Muscle layer of duodenum (tissue), 2 donors: ENCODE results near the gene ZNF687.

Experiments
- H3K27ac ChIP-seq: one replicate; pipeline ENCODE4 v1.7.0; 2013; ENCODE audit warnings: mild to moderate bottlenecking, low read length
- H3K27me3 ChIP-seq: one replicate; pipeline ENCODE4 v1.7.0; 2013; ENCODE audit warnings: low read depth, mild to moderate bottlenecking, control low read depth, low read length
- H3K36me3 ChIP-seq, 2 donors: one replicate each; pipeline ENCODE4 v1.7.0; 2013; ENCODE audit warnings: low read length in 2 of 2, control low read depth in 1 of 2, mild to moderate bottlenecking in 1 of 2; ENCODE audit not compliant: insufficient read depth in 2 of 2, control insufficient read depth in 1 of 2
- H3K4me1 ChIP-seq, 2 donors: one replicate each; pipeline ENCODE4 v1.7.0; 2013; ENCODE audit warnings: low read length in 2 of 2, mild to moderate bottlenecking in 2 of 2, control low read depth in 1 of 2, moderate library complexity in 1 of 2; ENCODE audit not compliant: insufficient read depth in 2 of 2, control insufficient read depth in 1 of 2
- H3K4me3 ChIP-seq, 2 donors: one replicate each; pipeline ENCODE4 v1.7.0; 2013; ENCODE audit warnings: low read length in 2 of 2, low read depth in 1 of 2, mild to moderate bottlenecking in 1 of 2
- H3K9me3 ChIP-seq, 2 donors: one replicate each; pipeline ENCODE4 v1.7.0; 2013; ENCODE audit warnings: low read length in 2 of 2, control low read depth in 1 of 2, mild to moderate bottlenecking in 1 of 2; ENCODE audit not compliant: control insufficient read depth in 1 of 2
- donor health status: healthy.

ZNF687 gene

GRCh38 chr1:151314137-151314875 lies 32.2 kb downstream of the ZNF687 start:
- peaks cover 37 to 39% of the 10 kb centered on the region in 2 donors for H3K36me3 ChIP-seq
- peaks cover 33 to 49% of the 10 kb centered on the region in 2 donors for H3K4me1 ChIP-seq
- H3K4me3 ChIP-seq, result no peak overlapping the region
- no peaks in the 10 kb centered on the region for H3K27me3 ChIP-seq
- peak overlapping the region; percentile 41 for H3K27ac ChIP-seq
- no peaks in the 10 kb centered on the region for H3K9me3 ChIP-seq

- Histone ChIP-seq H3K36me3 (peaks cover 42 to 46% of the 10 kb centered on the region in 2 donors), H3K9me3 (no peaks in the 10 kb centered on the region), H3K4me3 (no peak overlapping the region), H3K27me3 (no peaks in the 10 kb centered on the region), H3K27ac (no peak overlapping the region), H3K4me1 (peaks cover 23 to 44% of the 10 kb centered on the region in 2 donors)
These were observed 33.6 kb downstream of the ZNF687 start for GRCh38 chr1:151315565-151316235.

GRCh38 chr1:151318975-151319374 lies 36.9 kb downstream of the ZNF687 start:
- Histone ChIP-seq H3K27me3 (no peaks in the 10 kb centered on the region), H3K4me3 (no peak overlapping the region), H3K9me3 (no peaks in the 10 kb centered on the region), H3K27ac (no peak overlapping the region), H3K4me1 (peaks cover 6 to 18% of the 10 kb centered on the region in 2 donors), H3K36me3 (peaks cover 32 to 40% of the 10 kb centered on the region in 2 donors)

GRCh38 chr1:151324390-151324930 lies 42.4 kb downstream of the ZNF687 start:
- Histone ChIP-seq H3K27ac (no peak overlapping the region), H3K4me3 (no peak overlapping the region), H3K36me3 (peaks cover 22 to 40% of the 10 kb centered on the region in 2 donors), H3K27me3 (no peaks in the 10 kb centered on the region), H3K9me3 (no peaks in the 10 kb centered on the region), H3K4me1 (peaks cover 15 to 44% of the 10 kb centered on the region in 2 donors)

GRCh38 chr1:151325231-151325630 lies 43.1 kb downstream of the ZNF687 start:
- no peaks in the 10 kb centered on the region for H3K27me3 ChIP-seq
- peak overlapping the region; percentile 79 to 87 for H3K4me3 ChIP-seq
- H3K27ac ChIP-seq, result peak overlapping the region; percentile 76
- peaks cover 15 to 41% of the 10 kb centered on the region in 2 donors for H3K4me1 ChIP-seq
- H3K36me3 ChIP-seq, result peaks cover 21 to 38% of the 10 kb centered on the region in 2 donors
- no peaks in the 10 kb centered on the region for H3K9me3 ChIP-seq

- H3K9me3 ChIP-seq, result no peaks in the 10 kb centered on the region
- H3K27me3 ChIP-seq, result no peaks in the 10 kb centered on the region
- peak overlapping the region; percentile 79 to 87 for H3K4me3 ChIP-seq
- peak overlapping the region; percentile 76 for H3K27ac ChIP-seq
- peaks cover 17 to 32% of the 10 kb centered on the region in 2 donors for H3K36me3 ChIP-seq
- peaks cover 15 to 36% of the 10 kb centered on the region in 2 donors for H3K4me1 ChIP-seq
These were observed 43.7 kb downstream of the ZNF687 start for GRCh38 chr1:151325646-151326429.

- Histone ChIP-seq H3K27me3 (no peaks in the 10 kb centered on the region), H3K36me3 (peaks cover 15 to 30% of the 10 kb centered on the region in 2 donors), H3K9me3 (no peaks in the 10 kb centered on the region)
These were observed 44.6 kb downstream of the ZNF687 start for GRCh38 chr1:151326619-151327222.

GRCh38 chr1:151327223-151327902 lies 45.3 kb downstream of the ZNF687 start, which contains the start of gene PI4KB:
Gene PI4KB (minus strand): TSS chr1:151327416. CDS start chr1:151316481, 10,935 bp downstream.
- H3K4me1 ChIP-seq, result peaks cover 15 to 34% of the 10 kb centered on the region in 2 donors

More at GRCh38 chr1:151326619-151327222, 44.6 kb downstream of the ZNF687 start:
- Histone ChIP-seq H3K4me1 (peaks cover 15 to 34% of the 10 kb centered on the region in 2 donors), H3K4me3 (peak overlapping the region; percentile 79 to 87), H3K27ac (peak overlapping the region; percentile 76)

GRCh38 chr1:151327903-151328674 lies 46.0 kb downstream of the ZNF687 start:
- H3K4me3 ChIP-seq, result peak overlapping the region; percentile 79 to 87
- peak overlapping the region; percentile 76 for H3K27ac ChIP-seq
- H3K27me3 ChIP-seq, result no peaks in the 10 kb centered on the region
- H3K9me3 ChIP-seq, result no peaks in the 10 kb centered on the region
- peaks cover 15 to 34% of the 10 kb centered on the region in 2 donors for H3K4me1 ChIP-seq
- H3K36me3 ChIP-seq, result peaks cover 8 to 25% of the 10 kb centered on the region in 2 donors

More at GRCh38 chr1:151327223-151327902, 45.3 kb downstream of the ZNF687 start, which contains the start of gene PI4KB:
- Histone ChIP-seq H3K27ac (peak within 1 kb of the TSS; percentile 76), H3K9me3 (no peaks in the 10 kb centered on the region), H3K4me3 (peak within 1 kb of the TSS; percentile 79 to 87), H3K27me3 (no peaks in the 10 kb centered on the region), H3K36me3 (peaks cover 10 to 25% of the 10 kb centered on the region in 2 donors)
